Tibial artery (tissue), 4 donors: ENCODE measurements around the gene TP63.

Experiments used
- DNase-seq, 2 donors: peaks; one replicate each; pipeline ENCODE4 v3.0.0-alpha.2; 2019
- H3K27ac ChIP-seq, 2 donors: fragments of 200-600 bp; sonication (generic) in 1 of 2; 1 replicate in 1 of 2; 2 replicates in 1 of 2; pipeline ENCODE4 v1.5.1; 2018 to 2019; ENCODE audit warnings: mild to moderate bottlenecking in 1 of 2
- H3K27me3 ChIP-seq, 2 donors: fragments of 200-600 bp; sonication (generic) in 1 of 2; one replicate each; pipeline versions ENCODE4 v1.5.1 to v1.6.0; 2016 to 2019
- H3K36me3 ChIP-seq, 3 donors: fragments of 200-600 bp; sonication (generic) in 2 of 3; one replicate each; pipeline ENCODE4 v1.5.1; 2016 to 2019; ENCODE audit warnings: mild to moderate bottlenecking in 2 of 3
- H3K4me1 ChIP-seq, 4 donors: fragments of 200-600 bp; sonication (generic) in 2 of 4; 1 replicate in 3 of 4; 2 replicates in 1 of 4; pipeline ENCODE4 v1.5.1; 2016 to 2019
- H3K4me3 ChIP-seq, 2 donors: fragments of 200-600 bp; sonication (generic) in 1 of 2; 1 replicate in 1 of 2; 2 replicates in 1 of 2; pipeline ENCODE4 v1.5.1; 2018 to 2019; ENCODE audit warnings: mild to moderate bottlenecking in 2 of 2
- H3K9me3 ChIP-seq, 3 donors: fragments of 200-600 bp; sonication (generic) in 1 of 3; one replicate each; pipeline ENCODE4 v1.5.1; 2016 to 2019
- CTCF ChIP-seq, 2 experiments: fragments of 200-600 bp in 1 of 2; fragments of 450-650 bp in 1 of 2; IDR thresholded peaks; one replicate each; pipeline ENCODE4 v1.5.1; 2017 to 2019; ENCODE audit warnings: antibody characterized with exemption in 2 of 2, mild to moderate bottlenecking in 1 of 2, moderate library complexity in 1 of 2
- intact Hi-C: fragments of 100-400 bp; cut with DNase I; formaldehyde crosslinking; loops from one replicate; pipeline ENCODE4 v1.15.0; 2023; ENCODE audit warnings: low total_unique reads

The TP63 gene

GRCh38 chr3:189898559-189899153, 267.5 kb downstream of the TP63 start:
- Histone ChIP-seq H3K4me3 (no peak overlapping the region), H3K4me1 (no peaks in the 10 kb centered on the region), H3K27ac (no peak overlapping the region), H3K9me3 (no peaks in the 10 kb centered on the region), H3K36me3 (no peaks in the 10 kb centered on the region), H3K27me3 (no peaks in the 10 kb centered on the region)
- intact Hi-C loops: no loop called here
- no peak for DNase-seq
- no peak for TF ChIP-seq CTCF (IDR thresholded peaks at IDR 0.05)

GRCh38 chr3:189899186-189899585, 268.0 kb downstream of the TP63 start:
- intact Hi-C loops: no loop called here
- no peaks in the 10 kb centered on the region for H3K4me1 ChIP-seq
- no peak for TF ChIP-seq CTCF (IDR thresholded peaks at IDR 0.05)
- DNase-seq: no peak
- H3K36me3 ChIP-seq: no peaks in the 10 kb centered on the region
- no peaks in the 10 kb centered on the region for H3K27me3 ChIP-seq
- no peak overlapping the region for H3K27ac ChIP-seq
- no peak overlapping the region for H3K4me3 ChIP-seq
- no peaks in the 10 kb centered on the region for H3K9me3 ChIP-seq

- H3K27me3 ChIP-seq: no peaks in the 10 kb centered on the region
- no peaks in the 10 kb centered on the region for H3K4me1 ChIP-seq
- H3K27ac ChIP-seq: no peak overlapping the region
- no peak for TF ChIP-seq CTCF (IDR thresholded peaks at IDR 0.05)
- intact Hi-C loops: no loop called here
- no peaks in the 10 kb centered on the region for H3K9me3 ChIP-seq
- H3K4me3 ChIP-seq: no peak overlapping the region
- no peaks in the 10 kb centered on the region for H3K36me3 ChIP-seq
- DNase-seq: no peak
Observed at GRCh38 chr3:189900578-189900977, 269.4 kb downstream of the TP63 start.

- intact Hi-C loops: no loop called here
- no peaks in the 10 kb centered on the region for H3K4me1 ChIP-seq
- no peak for TF ChIP-seq CTCF (IDR thresholded peaks at IDR 0.05)
- H3K4me3 ChIP-seq: no peak overlapping the region
- no peak for DNase-seq
- H3K9me3 ChIP-seq: no peaks in the 10 kb centered on the region
- no peaks in the 10 kb centered on the region for H3K36me3 ChIP-seq
- H3K27ac ChIP-seq: no peak overlapping the region
- no peaks in the 10 kb centered on the region for H3K27me3 ChIP-seq
Observed at GRCh38 chr3:189901481-189901880, 270.3 kb downstream of the TP63 start.

- no peak overlapping the region for H3K4me3 ChIP-seq
- no peaks in the 10 kb centered on the region for H3K4me1 ChIP-seq
- no peaks in the 10 kb centered on the region for H3K36me3 ChIP-seq
- intact Hi-C loops: no loop called here
- no peaks in the 10 kb centered on the region for H3K9me3 ChIP-seq
- no peak for DNase-seq
- no peaks in the 10 kb centered on the region for H3K27me3 ChIP-seq
- no peak for TF ChIP-seq CTCF (IDR thresholded peaks at IDR 0.05)
- H3K27ac ChIP-seq: no peak overlapping the region
Observed at GRCh38 chr3:189902230-189903186, 271.3 kb downstream of the TP63 start.
